Large intestine (tissue), 3 donors: ENCODE measurements around the gene PPP2R3A. TPM values are rescaled to one million over a fixed set of nuclear protein-coding genes. Genes with fewer than 3 reads are reported as not detected.
A peak's percentile ranks its signal among the peaks of the same experiment; 100 is the strongest.
"Not testable (repeated sequence)": the region's sequence is repeated elsewhere in the genome, so short reads cannot be mapped to it uniquely, and the experiment has no call there.

Experiments used
- DNase-seq, 2 donors: peaks; one replicate each; pipeline versions ENCODE4 v3.0.0 to v3.0.0-alpha.2; 2013
- H3K27ac ChIP-seq: one replicate; pipeline ENCODE4 v1.5.1; 2013; ENCODE audit warnings: low read length
- H3K27me3 ChIP-seq: 2 replicates; pipeline ENCODE4 v1.6.1; 2013; ENCODE audit warnings: low read length; ENCODE audit not compliant: control insufficient read depth, insufficient read depth
- H3K36me3 ChIP-seq: 2 replicates; pipeline ENCODE4 v1.6.1; 2013; ENCODE audit warnings: low read length; ENCODE audit not compliant: control insufficient read depth, insufficient read depth
- H3K4me1 ChIP-seq: one replicate; pipeline ENCODE4 v1.6.1; 2013; ENCODE audit warnings: low read length; ENCODE audit not compliant: control insufficient read depth, insufficient read depth
- H3K4me3 ChIP-seq: one replicate; pipeline ENCODE4 v1.5.1; 2013; ENCODE audit warnings: low read length
- H3K9me3 ChIP-seq: one replicate; pipeline ENCODE4 v1.6.1; 2013; ENCODE audit warnings: mild to moderate bottlenecking, low read depth, low read length, moderate library complexity; ENCODE audit not compliant: control insufficient read depth
- whole genome bisulfite sequencing: methylation state at CpG from one replicate; pipeline ENCODE4 v1.1.5; 2013; ENCODE audit warnings: low lambda C conversion rate; ENCODE audit not compliant: insufficient coverage; 5-methylcytosine and 5-hydroxymethylcytosine counted together
- polyA plus RNA-seq: library from polyadenylated mRNA; unstranded; fragments of 120-200 nt; gene quantifications from one replicate; pipeline ENCODE4 v1.2.1, GENCODE V29; 2013

Gene PPP2R3A
- polyA plus RNA-seq, 1 donor = 7.4 TPM

GRCh38 chr3:135927155-135927554 is 38.4 kb upstream of the PPP2R3A start:
- Histone ChIP-seq H3K4me1 (no peaks in the 10 kb centered on the region), H3K27ac (no peak overlapping the region), H3K27me3 (no peaks in the 10 kb centered on the region), H3K36me3 (no peaks in the 10 kb centered on the region), H3K4me3 (no peak overlapping the region), H3K9me3 (no peaks in the 10 kb centered on the region)
- WGBS = no CpG with 5 or more reads among the region's 1 CpG
- no peak for DNase-seq

DNA sequence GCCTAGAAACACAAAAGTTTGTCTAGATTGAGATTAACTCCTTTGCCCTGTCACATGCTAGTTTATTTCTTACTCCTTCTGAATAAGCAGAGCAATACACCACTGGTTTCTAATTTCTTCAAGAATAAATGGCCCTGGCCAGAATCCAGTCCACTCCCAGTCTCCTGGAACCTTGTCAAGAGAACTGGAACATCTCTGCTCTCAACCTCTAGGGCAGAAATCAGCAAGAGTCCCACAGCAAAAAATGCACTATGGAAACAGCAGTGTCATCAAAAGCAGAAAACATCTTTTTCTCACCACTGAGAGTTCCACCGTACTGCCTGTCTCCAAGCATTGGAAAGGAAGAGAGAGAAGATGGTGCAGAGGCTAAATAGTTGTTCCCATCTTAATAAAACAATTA is 35.9 kb upstream of the PPP2R3A start:
- DNase-seq = peak in 1 of 2 donors; percentile 17
- WGBS = no CpG with 5 or more reads among the region's 1 CpG
- Histone ChIP-seq H3K36me3 (no peaks in the 10 kb centered on the region), H3K4me3 (no peak overlapping the region), H3K27ac (no peak overlapping the region), H3K27me3 (no peaks in the 10 kb centered on the region), H3K4me1 (no peaks in the 10 kb centered on the region), H3K9me3 (no peaks in the 10 kb centered on the region)

DNA sequence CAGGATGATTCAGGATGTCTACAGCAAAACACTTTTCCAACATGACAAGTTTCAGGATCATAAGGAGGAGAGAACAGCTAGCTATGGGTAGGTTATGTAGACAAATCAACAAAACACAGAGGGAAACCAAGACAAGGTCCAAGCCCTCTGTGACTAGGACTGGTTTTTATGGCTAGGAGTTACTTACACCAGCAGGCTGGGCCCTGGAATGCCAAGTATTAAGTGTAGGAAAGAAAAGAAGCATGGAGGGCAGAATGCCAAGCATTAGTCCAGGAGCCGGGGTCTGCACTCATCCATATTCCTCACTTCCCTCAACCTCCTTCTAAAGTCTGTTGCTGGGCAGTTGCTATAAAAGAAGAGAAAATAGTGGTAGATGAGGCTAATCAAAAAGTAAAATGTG is 35.3 kb upstream of the PPP2R3A start:
- WGBS = no CpG with 5 or more reads among the region's 1 CpG
- Histone ChIP-seq H3K4me1 (no peaks in the 10 kb centered on the region), H3K27ac (no peak overlapping the region), H3K4me3 (no peak overlapping the region), H3K27me3 (no peaks in the 10 kb centered on the region), H3K9me3 (no peaks in the 10 kb centered on the region), H3K36me3 (no peaks in the 10 kb centered on the region)
- DNase-seq = no peak

GRCh38 chr3:135935171-135935570 is 30.4 kb upstream of the PPP2R3A start:
- not testable (repeated sequence) for H3K36me3 ChIP-seq, H3K4me1 ChIP-seq, H3K27ac ChIP-seq, H3K27me3 ChIP-seq, H3K9me3 ChIP-seq, DNase-seq, H3K4me3 ChIP-seq
- no CpG with 5 or more reads among the region's 5 CpGs for WGBS

GRCh38 chr3:135937766-135938165 is 27.8 kb upstream of the PPP2R3A start:
- 100% methylated on average over 1 of the region's 1 CpG for WGBS
- H3K4me1 ChIP-seq, DNase-seq, H3K4me3 ChIP-seq, H3K27ac ChIP-seq, H3K36me3 ChIP-seq, H3K27me3 ChIP-seq, H3K9me3 ChIP-seq: not testable (repeated sequence)

GRCh38 chr3:135944831-135945230 is 20.7 kb upstream of the PPP2R3A start:
- no peaks in the 10 kb centered on the region for H3K4me1 ChIP-seq

DNA sequence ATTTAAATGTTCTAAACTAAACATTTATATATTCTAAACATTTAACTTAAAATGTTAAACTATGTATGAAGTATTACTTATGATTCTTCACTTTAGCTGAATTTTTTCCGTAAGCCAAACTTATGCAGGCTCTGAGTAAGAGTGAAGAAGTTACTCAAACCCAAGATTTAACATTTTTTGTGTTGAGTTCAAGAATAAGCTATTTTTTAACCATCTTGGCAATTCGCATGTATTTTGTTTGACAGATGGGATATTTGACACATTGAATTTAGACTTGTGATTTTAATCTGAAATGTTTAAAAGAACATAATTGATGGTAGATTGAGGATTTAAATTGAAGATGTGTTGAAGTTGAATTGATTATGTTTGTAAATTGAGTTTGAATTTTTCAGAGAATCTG is 14.6 kb upstream of the PPP2R3A start:
- 100% methylated on average over 1 of the region's 2 CpGs for WGBS
- Histone ChIP-seq H3K36me3 (no peaks in the 10 kb centered on the region), H3K4me3 (no peak overlapping the region), H3K9me3 (no peaks in the 10 kb centered on the region), H3K27me3 (no peaks in the 10 kb centered on the region), H3K4me1 (no peaks in the 10 kb centered on the region), H3K27ac (no peak overlapping the region)
- no peak for DNase-seq

More at GRCh38 chr3:135944831-135945230, 20.7 kb upstream of the PPP2R3A start:
- Histone ChIP-seq H3K27ac (no peak overlapping the region), H3K9me3 (no peaks in the 10 kb centered on the region), H3K36me3 (no peaks in the 10 kb centered on the region), H3K4me3 (no peak overlapping the region), H3K27me3 (no peaks in the 10 kb centered on the region)
- WGBS = no CpG with 5 or more reads among the region's 2 CpGs
- no peak for DNase-seq

DNA sequence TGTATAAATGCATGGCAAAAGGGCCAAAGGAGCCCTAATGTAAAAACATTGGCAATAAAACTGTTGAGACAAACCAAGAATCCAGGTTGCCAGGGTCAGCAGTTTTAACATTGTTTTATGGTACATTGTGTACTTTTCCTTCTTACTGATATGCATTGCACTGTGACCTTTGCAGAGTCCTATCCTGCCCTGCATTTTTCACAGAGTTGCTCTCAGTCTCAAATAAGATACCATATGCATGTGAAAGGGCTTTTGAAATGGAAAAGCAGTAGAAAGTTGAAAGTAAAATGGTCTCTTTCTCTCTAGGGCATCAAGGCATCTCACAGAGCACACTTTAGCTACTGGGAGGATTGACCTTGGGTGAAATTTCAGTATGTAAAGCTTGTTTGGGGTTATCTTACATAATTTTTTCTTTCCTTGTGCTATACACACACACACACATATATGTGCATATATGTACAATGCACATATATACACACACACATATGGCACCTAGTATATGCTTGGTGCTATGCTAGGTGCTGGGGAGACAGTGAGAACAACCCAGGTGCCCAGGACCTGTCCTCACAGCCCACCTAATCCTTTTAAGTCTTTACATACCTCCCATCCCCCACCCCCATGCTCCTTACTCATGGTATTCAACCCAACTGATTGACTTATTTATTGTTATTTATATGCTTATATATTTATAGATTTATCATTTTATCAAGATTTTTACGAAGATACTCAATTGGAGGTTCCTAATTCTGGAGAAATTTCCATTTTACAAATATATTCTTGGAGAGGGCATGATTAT is 1.2 kb upstream of the PPP2R3A start:
- Histone ChIP-seq H3K27ac (peak overlapping the region; percentile 74), H3K4me3 (no peak overlapping the region)
- WGBS = 100% methylated on average over 1 of the region's 1 CpG

DNA sequence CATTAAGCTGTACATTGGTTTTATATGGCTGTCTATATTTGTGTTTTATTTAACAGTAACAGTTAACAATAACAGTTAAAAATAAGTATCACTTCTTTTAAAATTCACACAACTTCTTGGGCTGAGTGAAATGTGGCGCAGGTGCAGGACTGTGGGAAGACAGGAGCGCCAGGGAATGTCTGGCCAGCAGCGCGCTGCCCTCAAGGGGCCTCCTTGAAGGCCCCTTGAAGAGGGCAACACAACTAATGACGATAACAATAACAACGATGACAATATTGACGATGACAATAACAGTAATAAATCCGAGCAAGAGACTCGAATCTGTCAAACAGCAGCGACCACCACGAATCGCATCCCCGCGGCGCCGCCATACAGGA is 411 bp upstream of the PPP2R3A start:
- H3K4me3 ChIP-seq = peak overlapping the region; percentile 36

More for the DNA sequence above, 1.2 kb upstream of the PPP2R3A start:
- Histone ChIP-seq H3K4me1 (peaks cover 25% of the 10 kb centered on the region), H3K36me3 (no peaks in the 10 kb centered on the region), H3K9me3 (no peaks in the 10 kb centered on the region), H3K27me3 (no peaks in the 10 kb centered on the region)
- DNase-seq = peak; percentile 28 to 75

GRCh38 chr3:135966271-135966961 is 888 bp downstream of the PPP2R3A start:
- H3K36me3 ChIP-seq = no peaks in the 10 kb centered on the region
- H3K4me1 ChIP-seq = peaks cover 25% of the 10 kb centered on the region
- peak in 1 of 2 donors; percentile 9 for DNase-seq
- H3K9me3 ChIP-seq = no peaks in the 10 kb centered on the region
- H3K27ac ChIP-seq = peak overlapping the region; percentile 82
- H3K4me3 ChIP-seq = peak overlapping the region; percentile 80
- 0% methylated on average over 1 of the region's 38 CpGs for WGBS
- H3K27me3 ChIP-seq = no peaks in the 10 kb centered on the region

More for the DNA sequence above, 411 bp upstream of the PPP2R3A start:
- Histone ChIP-seq H3K27ac (peak overlapping the region; percentile 21), H3K4me1 (peaks cover 25% of the 10 kb centered on the region), H3K27me3 (no peaks in the 10 kb centered on the region), H3K36me3 (no peaks in the 10 kb centered on the region), H3K9me3 (no peaks in the 10 kb centered on the region)
- no CpG with 5 or more reads among the region's 16 CpGs for WGBS
- peak in 1 of 2 donors; percentile 80 for DNase-seq
